COLO829 (cell line): ENCODE data around the gene SLC43A3.
"Not testable (repeated sequence)": the region's sequence is repeated elsewhere in the genome, so short reads cannot be mapped to it uniquely, and the experiment has no call there.

Source experiments
- DNase-seq: peaks from one replicate; pipeline ENCODE4 v3.0.0; 2012; ENCODE audit warnings: low spot score

SLC43A3 gene

GRCh38 chr11:57405271-57405860, 21.6 kb downstream of the SLC43A3 start:
- no peak for DNase-seq

DNA sequence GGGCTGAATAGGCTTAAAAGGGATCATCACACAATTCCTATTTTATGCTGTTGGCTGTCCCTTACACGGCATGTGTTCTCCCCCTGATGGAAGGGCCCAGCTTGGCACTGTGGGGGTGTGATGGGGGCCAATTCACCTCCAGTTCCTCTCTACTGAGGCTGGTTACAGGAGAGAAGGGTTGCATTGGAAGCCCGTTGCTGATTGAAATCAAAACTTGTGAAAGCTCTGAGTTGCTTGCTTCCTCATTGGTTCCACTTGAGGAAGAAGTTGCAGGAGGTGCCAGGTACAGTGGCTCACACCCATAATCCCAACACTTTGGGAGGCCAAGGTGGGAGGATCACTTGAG, 23.1 kb downstream of the SLC43A3 start:
- DNase-seq: no peak

DNA sequence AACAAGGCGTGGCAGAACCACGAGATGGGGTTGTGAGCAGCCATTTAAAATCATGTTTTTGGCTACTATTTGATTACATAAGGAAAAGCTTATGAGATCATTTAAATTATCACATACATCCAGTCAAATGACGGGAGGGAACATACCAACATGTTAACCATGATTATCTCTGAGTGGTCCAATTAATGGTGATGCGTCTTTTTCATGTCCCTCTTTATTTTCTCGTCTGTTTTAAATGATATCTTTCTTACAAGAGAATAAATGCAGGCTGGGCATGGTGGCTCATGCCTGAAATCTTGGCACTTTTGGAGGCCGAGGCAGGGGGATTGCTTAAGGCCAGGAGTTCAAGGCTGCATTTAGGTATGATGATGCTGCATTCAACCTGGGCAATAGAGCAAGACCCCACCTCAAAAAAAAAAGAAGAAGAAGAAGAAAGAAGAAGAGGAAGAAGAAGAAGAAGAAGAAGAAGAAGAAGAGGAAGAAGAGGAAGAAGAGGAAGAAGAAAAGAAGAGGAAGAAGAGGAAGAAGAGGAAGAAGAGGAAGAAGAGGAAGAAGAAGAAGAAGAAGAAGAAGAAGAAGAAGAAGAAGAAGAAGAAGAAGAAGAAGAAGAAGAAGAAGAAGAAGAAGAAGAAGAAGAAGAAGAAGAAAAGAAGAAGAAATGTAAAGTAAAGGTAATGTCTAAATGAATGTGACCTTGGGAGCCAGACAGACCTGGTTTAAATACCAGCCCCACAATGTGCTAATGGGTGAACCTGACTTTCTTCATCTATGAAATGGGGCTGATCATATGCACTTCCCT, 23.7 kb downstream of the SLC43A3 start:
- DNase-seq: not testable (repeated sequence)

DNA sequence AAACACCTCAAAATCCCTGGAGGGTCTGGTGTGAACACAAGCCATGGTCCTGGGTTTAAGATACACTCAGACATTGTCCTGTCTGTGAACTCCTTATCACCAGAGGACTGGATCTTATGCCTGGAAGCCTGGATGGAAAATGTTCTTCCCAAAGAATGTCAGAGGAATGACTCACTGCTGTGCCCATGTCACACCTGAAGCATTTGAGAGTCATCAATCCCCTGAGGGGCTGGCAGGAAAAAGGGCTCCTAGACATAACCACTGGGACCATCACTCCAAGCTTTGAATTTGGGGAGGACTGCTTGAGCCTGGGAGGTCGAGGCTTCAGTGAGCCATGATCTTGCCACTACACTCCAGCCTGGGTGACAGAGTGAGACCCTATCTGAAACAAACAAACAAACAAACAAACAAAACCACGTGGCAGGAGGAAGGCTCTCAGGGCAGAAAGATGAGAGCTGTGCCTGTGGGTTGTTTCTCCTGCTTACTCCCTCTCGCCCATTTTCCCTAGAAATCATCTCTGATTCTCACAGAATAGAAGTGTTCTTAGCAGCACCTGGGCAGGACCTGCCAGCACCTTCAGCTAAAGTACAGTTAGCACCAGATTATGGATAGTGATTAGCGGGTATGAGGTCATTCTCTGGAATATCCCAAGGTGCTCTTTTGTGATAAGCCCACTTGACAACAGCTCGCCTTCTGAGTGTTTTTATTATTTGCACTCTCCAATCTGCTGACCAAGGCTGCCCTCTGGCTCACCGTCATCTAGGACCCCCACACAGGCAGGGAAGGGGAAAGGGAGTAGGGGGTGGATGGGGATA, 24.5 kb downstream of the SLC43A3 start:
- no peak for DNase-seq

DNA sequence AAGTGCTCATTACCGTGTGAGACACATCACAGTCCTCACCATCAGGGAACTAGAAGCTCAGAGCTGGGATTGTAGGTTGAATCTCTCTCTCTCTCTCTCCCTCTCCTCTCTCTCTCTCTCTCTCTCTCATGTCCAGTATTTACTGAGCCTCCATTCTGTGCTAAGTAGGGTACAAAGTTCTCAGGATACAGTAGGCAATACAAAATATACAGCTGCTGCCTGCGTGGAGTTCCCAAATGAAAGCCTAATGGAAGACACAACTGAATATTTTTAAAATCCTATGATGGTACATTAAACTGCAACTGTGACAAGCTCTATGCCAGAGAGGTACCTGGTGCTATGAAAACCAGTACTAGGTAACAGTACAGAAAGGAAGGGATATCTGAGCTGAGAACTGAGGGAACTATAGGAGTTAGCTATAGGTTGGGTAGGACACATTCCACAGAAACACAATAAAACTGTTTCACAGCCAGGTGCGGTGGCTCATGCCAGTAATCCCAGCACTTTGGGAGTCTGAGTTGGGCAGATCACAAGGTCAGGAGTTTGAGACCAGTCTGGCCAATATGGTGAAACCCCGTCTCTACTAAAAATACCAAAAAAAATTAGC, 26.8 kb downstream of the SLC43A3 start:
- DNase-seq: no peak

DNA sequence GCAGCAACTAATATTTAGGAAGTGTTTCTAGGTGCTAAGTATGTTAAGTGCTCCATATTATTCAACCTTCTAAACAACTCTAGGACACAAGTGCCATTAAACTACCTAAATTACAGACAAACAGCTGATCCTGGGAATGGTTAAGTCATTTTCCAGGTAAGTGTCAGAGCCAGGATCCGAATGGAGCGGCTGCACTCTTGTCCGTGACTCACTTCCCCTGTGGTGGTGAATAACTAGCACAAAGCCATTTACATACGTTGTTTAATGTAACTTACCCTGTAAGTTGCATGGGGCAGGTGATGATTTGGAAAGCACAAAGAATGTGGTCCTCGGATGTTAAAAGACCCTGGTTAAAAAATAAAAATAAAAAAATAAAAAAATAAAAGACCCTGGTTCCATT, 27.7 kb downstream of the SLC43A3 start:
- no peak for DNase-seq

- DNase-seq: no peak
These were observed 29.4 kb downstream of the SLC43A3 start for GRCh38 chr11:57397394-57397990.

DNA sequence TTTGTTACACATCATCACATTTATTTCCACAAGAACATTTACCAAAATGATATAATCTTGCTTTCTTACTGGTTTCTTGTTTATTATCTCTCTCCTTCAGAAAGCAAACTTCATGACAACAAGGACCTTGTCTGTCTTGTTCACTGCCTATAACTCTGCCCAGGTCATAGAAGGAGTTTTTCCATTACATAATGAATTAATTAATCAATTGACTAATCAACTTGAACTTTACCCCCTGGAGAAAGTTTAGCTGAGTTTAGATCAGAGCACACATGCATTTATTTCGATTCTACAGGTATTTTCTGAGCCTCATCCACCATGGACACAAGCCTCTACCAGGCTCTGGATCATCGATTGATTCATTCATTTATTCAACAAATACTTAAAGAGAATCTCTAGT, 30.2 kb downstream of the SLC43A3 start:
- no peak for DNase-seq

- DNase-seq: no peak
These were observed 30.9 kb downstream of the SLC43A3 start for GRCh38 chr11:57395905-57396623.

- no peak for DNase-seq
These were observed 32.5 kb downstream of the SLC43A3 start for GRCh38 chr11:57394203-57394965.

- DNase-seq: no peak
These were observed 34.2 kb downstream of the SLC43A3 start for GRCh38 chr11:57392763-57393105.

DNA sequence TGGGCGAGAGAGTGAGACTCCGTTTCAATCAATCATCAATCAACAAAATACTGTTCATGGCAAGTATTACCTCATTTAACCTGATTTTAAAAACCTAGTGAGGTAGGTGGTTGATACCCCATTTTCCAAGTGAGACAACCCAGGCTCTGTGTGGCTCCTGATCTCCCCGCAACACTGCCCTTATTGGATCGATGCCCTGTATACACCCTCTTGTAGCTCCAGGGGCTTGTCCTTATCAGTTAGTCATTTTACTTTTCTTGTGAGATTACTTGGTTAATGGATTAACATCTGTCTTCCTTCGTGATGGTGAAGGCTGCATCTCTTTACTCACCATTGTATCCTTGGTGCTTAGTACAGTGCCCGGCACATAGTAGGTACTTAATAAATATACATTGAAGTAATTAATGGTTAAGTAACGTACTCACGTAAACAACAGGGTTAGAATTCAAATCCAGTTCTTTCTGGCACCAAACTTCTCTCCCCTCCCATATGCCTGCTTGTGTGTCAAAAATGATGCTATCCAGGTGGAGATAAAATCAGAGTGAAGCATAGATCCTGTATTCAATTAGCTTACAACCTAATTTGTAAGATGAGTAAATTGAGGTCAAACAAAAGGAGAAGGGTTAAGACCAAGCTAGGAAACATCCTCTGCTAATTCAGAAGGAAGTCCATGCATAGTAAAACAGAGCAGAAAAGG, 34.7 kb downstream of the SLC43A3 start:
- no peak for DNase-seq

GRCh38 chr11:57391539-57391938, 35.4 kb downstream of the SLC43A3 start:
- no peak for DNase-seq

GRCh38 chr11:57391111-57391510, 35.8 kb downstream of the SLC43A3 start:
- no peak for DNase-seq

DNA sequence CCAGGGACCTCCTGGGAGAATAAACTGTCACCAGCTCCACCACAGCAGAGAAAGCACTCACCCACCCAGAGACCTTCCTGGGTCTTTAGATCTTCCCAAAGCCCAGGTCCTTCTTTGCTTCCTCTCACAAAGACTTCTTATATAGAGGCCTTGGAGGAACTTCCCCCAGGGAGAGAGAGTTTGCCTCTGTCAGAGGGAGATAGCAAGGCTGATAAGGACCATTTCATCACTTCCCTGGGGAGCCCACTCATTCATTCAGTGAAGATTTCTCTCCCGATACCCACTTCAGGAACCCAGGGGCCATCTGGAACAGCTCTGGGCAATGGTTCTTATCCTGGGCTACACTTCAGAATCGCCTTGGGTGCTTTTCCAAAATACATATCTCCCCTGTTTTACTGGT, 36.4 kb downstream of the SLC43A3 start, which contains the start of gene PRG2:
PRG2 (minus strand) TSS at position 116 of the 400 bp plus-strand sequence. CDS start 706 bp downstream, outside the sequence.
- DNase-seq: no peak

DNA sequence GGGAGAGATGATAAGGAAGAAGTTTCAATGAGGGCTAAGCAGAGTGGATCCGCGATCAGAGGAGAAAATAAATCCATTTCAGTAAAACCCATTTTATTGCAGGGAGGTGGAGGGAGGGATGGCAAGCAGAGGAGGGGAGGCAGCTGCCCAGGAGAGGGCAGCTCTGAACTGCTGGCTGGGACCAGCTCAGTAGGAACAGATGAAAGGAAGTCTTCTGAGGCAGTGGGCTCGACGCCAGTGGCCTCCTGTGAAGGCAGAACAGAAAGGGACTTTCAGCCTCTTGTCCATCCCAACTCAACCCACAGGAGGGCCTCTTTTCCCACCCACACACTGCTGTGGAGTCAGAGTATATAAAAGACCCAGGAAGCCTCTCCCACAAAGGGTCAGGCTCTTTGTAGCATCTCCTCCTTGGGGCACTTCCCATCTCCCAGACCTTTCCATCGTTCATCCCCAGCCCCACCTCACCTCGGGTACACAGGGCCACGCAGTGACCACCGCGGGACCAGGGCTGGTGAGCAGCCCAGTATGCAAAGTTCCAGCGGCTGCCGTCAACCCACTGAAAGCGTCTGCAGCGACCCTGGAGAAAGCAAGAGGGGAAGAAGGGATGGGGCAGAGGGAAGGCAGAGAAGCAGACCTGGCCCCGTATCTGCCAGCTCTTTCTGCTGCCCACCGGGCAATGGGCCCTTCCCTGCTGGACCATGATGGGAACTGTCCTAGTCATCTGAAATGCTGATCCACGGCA, 39.5 kb downstream of the SLC43A3 start:
- DNase-seq: peak; percentile 67

- no peak for DNase-seq
These were observed 40.6 kb downstream of the SLC43A3 start for GRCh38 chr11:57386178-57386940.

- no peak for DNase-seq
These were observed 45.9 kb downstream of the SLC43A3 start, which contains the start of gene PRG3 for GRCh38 chr11:57380975-57381374. PRG3 (minus strand) TSS chr11:57381150; CDS start chr11:57380708, 442 bp downstream.
